HL-60 (cell line): ENCODE measurements around the gene NRIP1.

ENCODE experiments used
- DNase-seq, 2 experiments: peaks; one replicate each; pipeline ENCODE4 v3.0.0-alpha.2; 2010 to 2020; ENCODE audit warnings: low read depth in 1 of 2, low spot score in 1 of 2
- H3K27ac ChIP-seq: fragments of 250-450 bp; sonication (Bioruptor Pico); replicated peaks from 2 replicates; pipeline ENCODE4 v1.5.1; 2020; ENCODE audit warnings: mild to moderate bottlenecking, moderate library complexity
- H3K27me3 ChIP-seq: fragments of 250-450 bp; sonication (Bioruptor Pico); 2 replicates; pipeline ENCODE4 v1.5.1; 2021; ENCODE audit warnings: mild to moderate bottlenecking, moderate library complexity; ENCODE audit not compliant: insufficient read depth, poor library complexity, severe bottlenecking
- H3K4me3 ChIP-seq: replicated peaks from 2 replicates; pipeline ENCODE4 v1.5.1; 2011; ENCODE audit warnings: mild to moderate bottlenecking, control low read depth, low read length; ENCODE audit not compliant: insufficient read depth
- GABPA ChIP-seq: IDR thresholded peaks from 2 replicates; pipeline ENCODE4 v1.6.1; 2012; ENCODE audit warnings: low read depth
- POLR2AphosphoS5 ChIP-seq: IDR thresholded peaks from 2 replicates; pipeline ENCODE4 v1.6.1; 2012; ENCODE audit warnings: low read depth
- SPI1 ChIP-seq: IDR thresholded peaks from 2 replicates; pipeline ENCODE4 v1.6.1; 2012; ENCODE audit warnings: low read depth, mild to moderate bottlenecking, borderline replicate concordance
- TF ChIP-seq, protein P1 (sequence below): IDR thresholded peaks from 2 replicates; pipeline ENCODE4 v1.6.1; 2012; ENCODE audit warnings: low read depth; ENCODE audit not compliant: insufficient replicate concordance
- TF ChIP-seq, protein P2 (sequence below): IDR thresholded peaks from one replicate; pipeline ENCODE4 v1.5.1; 2011; ENCODE audit warnings: low read length, control low read depth, inconsistent platforms; ENCODE audit not compliant: insufficient read depth

NRIP1 gene

DNA sequence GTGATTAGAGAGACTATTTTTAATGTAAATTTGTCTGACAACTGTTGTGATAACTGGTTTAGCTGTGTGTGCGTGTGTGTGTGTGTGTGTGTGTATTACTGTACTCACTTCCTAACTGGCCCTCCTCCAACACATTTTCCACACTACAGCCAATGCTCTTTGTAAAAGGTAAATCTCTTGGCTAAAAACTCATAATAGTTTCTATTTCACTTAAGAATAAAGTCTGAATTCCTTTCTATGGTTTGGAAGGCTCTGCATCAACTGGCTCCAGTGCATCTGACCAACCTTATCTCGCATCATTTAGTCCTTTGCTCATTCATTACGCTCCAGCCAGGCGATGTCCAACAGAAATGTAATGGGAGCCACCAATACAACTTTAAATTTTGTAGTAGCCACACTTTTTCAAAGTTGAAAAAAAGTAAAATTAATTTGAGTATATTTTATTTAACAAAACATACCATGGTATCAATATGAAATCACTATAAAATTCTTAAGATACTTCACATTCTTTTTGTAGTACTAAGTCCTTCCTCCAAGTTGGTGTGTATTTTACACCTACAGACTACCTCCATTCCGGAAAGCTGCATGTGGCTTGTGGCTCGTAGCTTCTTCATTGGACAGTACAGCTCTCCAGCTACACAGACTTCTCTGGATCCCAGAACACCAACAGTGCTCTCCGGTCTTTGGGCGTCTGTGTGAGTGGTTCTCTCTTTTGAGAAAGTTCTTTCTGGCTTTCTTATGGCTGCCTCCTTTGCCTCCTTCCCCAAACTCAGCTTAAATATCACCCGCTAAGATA lies 68.9 kb downstream of the NRIP1 start:
- DNase-seq: no peak
- no peak overlapping the region for H3K4me3 ChIP-seq
- H3K27ac ChIP-seq: no peak overlapping the region
- H3K27me3 ChIP-seq: no peaks in the 10 kb centered on the region
- no peak for TF ChIP-seq SPI1
- TF ChIP-seq POLR2AphosphoS5: no peak
- TF ChIP-seq, protein P1, sequence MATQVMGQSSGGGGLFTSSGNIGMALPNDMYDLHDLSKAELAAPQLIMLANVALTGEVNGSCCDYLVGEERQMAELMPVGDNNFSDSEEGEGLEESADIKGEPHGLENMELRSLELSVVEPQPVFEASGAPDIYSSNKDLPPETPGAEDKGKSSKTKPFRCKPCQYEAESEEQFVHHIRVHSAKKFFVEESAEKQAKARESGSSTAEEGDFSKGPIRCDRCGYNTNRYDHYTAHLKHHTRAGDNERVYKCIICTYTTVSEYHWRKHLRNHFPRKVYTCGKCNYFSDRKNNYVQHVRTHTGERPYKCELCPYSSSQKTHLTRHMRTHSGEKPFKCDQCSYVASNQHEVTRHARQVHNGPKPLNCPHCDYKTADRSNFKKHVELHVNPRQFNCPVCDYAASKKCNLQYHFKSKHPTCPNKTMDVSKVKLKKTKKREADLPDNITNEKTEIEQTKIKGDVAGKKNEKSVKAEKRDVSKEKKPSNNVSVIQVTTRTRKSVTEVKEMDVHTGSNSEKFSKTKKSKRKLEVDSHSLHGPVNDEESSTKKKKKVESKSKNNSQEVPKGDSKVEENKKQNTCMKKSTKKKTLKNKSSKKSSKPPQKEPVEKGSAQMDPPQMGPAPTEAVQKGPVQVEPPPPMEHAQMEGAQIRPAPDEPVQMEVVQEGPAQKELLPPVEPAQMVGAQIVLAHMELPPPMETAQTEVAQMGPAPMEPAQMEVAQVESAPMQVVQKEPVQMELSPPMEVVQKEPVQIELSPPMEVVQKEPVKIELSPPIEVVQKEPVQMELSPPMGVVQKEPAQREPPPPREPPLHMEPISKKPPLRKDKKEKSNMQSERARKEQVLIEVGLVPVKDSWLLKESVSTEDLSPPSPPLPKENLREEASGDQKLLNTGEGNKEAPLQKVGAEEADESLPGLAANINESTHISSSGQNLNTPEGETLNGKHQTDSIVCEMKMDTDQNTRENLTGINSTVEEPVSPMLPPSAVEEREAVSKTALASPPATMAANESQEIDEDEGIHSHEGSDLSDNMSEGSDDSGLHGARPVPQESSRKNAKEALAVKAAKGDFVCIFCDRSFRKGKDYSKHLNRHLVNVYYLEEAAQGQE: no peak
- TF ChIP-seq, protein P2, sequence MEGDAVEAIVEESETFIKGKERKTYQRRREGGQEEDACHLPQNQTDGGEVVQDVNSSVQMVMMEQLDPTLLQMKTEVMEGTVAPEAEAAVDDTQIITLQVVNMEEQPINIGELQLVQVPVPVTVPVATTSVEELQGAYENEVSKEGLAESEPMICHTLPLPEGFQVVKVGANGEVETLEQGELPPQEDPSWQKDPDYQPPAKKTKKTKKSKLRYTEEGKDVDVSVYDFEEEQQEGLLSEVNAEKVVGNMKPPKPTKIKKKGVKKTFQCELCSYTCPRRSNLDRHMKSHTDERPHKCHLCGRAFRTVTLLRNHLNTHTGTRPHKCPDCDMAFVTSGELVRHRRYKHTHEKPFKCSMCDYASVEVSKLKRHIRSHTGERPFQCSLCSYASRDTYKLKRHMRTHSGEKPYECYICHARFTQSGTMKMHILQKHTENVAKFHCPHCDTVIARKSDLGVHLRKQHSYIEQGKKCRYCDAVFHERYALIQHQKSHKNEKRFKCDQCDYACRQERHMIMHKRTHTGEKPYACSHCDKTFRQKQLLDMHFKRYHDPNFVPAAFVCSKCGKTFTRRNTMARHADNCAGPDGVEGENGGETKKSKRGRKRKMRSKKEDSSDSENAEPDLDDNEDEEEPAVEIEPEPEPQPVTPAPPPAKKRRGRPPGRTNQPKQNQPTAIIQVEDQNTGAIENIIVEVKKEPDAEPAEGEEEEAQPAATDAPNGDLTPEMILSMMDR: no peak
- TF ChIP-seq GABPA: no peak

- no peak for DNase-seq
- no peak for TF ChIP-seq GABPA
- TF ChIP-seq, protein P1: no peak
- TF ChIP-seq SPI1: no peak
- TF ChIP-seq POLR2AphosphoS5: no peak
- TF ChIP-seq, protein P2: no peak
- H3K27ac ChIP-seq: no peak overlapping the region
Observed at GRCh38 chr21:14995226-14995625, 69.6 kb downstream of the NRIP1 start.

GRCh38 chr21:14993115-14993514 lies 71.7 kb downstream of the NRIP1 start:
- Histone ChIP-seq H3K4me3 (no peak overlapping the region), H3K27ac (no peak overlapping the region), H3K27me3 (no peaks in the 10 kb centered on the region)
- DNase-seq: no peak
- TF ChIP-seq, protein P2: no peak
- TF ChIP-seq SPI1: no peak
- TF ChIP-seq POLR2AphosphoS5: no peak
- TF ChIP-seq GABPA: no peak
- TF ChIP-seq, protein P1: no peak

More at GRCh38 chr21:14995226-14995625, 69.6 kb downstream of the NRIP1 start:
- Histone ChIP-seq H3K4me3 (no peak overlapping the region), H3K27me3 (no peaks in the 10 kb centered on the region)
